GM19467 (cell line): ENCODE data around the gene TSHZ2.

Experiments
- ATAC-seq: cut with Tn5 transposase; IDR thresholded peaks from one replicate; pipeline ENCODE4 v1.9.1; 2021; ENCODE audit warnings: mild to moderate bottlenecking, moderate library complexity; ENCODE audit not compliant: unreplicated experiment

The TSHZ2 gene

DNA sequence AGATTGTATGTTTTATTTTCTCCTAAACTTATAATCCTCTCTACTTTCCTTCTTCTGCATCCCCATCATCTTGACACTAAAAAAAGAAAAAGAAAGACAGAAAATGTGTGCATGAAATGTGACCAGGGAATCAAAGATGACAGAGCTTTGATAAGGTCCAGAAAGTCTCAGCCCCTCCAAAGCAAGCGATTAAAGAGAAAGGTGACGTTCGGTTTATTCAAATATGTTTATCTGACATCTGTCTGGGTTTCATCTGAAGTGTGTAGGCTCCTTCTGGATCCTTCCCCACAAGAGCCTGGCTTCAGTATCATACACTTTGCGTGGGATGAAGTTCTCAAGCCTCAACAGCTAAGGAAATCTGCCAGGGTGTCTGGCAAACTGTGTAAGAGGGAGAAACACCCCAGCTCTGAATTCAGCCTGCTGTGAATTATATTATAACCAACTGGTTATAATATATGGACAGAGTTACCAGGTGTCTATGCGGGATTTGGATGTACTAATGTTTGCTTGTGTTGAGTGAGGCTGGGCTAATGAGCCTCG is 358.5 kb downstream of the TSHZ2 start:
- ATAC-seq = no peak

DNA sequence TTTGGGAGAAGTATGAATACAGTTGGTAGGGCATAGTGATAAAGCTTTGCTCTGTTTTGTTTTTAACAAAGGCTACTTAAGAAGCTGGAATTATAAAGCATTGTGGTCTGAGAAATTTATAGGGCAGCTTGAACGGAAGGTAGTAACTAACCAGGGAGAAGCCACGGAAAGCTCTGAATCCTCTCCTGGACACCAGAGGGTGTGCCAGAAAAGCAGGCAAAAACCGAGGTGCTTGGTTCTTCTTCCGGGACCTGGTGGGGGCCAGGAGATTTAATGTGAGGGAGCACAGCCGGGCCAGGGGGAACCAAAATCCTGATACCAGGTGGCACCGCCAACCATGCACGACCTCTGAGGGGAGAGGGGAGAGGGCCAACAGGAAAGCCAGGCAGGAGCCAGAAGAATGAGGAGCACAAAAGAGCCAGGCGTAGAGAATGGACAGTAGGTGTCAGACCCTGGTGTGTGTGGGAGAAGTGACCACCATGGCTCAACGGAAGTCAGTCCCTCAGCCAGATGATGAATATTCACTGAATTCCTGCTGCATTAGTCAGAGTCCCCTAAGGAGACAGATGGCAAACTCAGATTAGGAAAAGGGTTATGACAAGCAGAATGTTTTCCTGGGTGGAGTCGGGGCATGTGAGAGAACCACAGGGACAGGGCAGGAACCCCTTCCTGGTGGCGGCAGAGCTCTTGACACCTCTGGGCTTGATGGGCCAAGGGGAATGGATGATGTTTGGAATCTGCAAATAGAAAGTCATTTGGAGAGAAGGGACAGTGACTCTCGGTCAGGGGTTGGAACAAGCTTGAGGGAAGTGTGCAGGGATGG is 359.2 kb downstream of the TSHZ2 start:
- ATAC-seq = no peak

DNA sequence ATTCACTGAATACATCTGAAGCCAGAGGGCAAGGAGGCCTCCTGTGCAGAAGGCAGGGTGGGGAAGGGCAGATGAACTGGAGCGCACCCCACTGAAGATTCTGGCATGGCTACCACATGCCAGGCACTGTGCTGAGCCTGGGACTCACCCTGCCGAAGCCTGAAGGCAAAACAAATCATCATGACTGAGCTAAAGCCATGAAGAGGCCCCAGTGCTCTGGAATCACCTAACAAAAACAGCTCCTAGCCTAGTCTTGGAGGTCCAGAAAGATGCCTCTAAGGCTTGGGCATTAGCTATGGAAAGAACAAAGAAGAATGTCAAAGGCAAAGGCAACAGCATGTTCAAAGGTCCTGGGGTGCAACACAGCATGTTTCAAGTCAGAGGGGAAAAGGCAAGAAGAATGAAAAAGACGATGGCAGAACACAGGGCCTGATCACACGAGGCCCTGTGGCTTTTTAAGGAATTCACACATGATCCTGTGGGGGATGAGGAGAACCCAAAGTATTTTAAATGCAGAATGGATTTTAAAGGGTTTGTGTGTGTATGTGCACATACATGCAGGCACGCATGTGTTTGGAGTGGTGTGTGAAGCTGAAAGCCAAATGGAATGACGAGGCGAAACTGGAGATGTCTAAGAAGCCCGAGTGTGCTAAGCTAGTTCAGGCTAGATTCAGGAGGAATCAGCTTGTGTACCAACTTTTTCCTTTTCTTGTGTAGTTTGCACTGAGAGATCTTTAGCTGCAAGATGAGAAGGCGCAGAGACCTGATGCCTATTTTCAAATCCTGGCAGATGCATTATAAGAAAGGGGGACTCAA is 360.1 kb downstream of the TSHZ2 start:
- no peak for ATAC-seq

DNA sequence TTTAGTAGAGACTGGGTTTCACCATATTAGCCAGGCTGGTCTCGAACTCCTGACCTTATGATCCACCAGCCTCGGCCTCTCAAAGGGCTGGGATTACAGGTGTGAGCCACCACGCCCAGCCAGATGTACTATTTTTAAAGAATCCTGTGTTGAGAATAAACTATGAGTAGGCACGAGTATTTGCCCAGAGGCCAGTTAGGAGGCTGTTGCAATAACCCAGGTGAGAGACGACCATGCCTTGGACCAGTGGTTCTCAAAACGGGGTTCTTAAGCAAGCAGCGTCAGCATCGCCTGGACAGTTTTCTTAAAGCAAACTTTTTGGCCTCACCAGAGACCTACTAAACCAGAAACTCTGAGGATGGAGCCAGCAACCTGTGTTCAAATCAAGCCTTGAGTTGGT is 362.7 kb downstream of the TSHZ2 start:
- no peak for ATAC-seq

DNA sequence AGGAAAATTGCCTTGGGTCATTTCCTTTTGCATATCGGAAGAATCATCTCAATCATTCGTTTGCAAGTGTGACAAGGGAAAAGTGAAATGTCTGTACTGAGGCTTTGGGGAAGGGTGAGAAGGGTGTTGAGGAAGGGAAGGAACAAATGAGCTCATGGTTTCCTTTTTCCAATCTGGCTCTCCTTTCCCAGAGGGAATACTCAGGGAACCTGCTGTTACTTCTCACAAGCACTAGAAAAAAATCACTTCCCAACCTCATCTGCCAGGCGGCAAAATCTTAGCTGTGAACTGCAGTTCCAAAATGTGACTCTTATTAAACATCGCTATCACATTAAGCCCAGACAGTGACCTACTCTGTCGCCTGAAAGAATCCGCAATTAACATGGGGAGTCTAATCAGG is 363.4 kb downstream of the TSHZ2 start:
- ATAC-seq = no peak

DNA sequence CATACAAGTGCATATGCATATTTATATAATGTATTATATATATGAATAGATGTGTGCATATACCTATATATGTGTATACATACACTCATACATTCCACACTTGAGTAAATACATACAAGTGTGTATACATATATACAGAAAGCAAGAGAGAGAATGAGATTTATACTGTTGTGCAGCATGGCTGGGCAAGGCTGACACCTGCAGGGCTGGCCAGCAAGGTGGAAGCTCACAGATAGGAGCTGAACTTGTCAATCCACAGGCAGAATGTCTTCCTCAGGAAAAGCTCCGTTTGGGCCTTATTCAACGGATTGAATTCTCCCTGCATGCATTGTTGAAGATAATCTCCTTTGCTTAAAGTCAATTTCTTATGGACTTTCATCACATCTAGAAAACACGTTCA is 364.7 kb downstream of the TSHZ2 start:
- no peak for ATAC-seq

DNA sequence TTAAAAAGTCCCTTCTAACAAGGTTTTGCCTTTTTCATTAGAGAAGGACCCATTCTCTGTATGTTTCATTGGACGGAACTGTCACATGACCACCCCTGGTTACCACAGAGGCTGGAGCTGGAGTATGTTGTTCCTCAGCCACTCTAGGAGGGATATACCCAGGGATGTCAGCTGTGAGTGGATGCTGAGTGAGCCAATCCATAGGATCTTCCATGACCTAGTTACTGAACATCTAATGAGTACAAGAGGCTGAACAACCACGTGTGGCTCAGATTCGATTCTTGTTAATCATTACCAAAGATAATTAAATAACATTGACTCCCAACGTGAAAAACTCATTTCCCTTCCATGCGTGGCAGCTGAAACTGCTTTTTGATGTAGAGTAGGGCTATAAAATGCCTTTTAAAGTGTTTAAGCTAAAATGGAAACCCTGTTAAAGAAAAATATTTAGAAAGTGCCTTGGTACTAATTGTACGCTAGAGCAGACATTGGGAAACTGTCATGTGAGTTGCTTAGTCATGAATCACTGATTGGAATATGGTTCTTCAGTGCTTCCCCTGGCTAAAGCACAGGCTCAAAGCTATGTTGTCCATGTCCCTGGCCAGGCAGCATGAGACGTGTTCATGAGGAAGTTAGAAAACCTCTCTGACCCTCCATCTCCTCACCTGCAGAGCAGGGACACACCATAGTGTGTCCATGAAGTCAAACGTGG is 365.4 kb downstream of the TSHZ2 start:
- no peak for ATAC-seq

DNA sequence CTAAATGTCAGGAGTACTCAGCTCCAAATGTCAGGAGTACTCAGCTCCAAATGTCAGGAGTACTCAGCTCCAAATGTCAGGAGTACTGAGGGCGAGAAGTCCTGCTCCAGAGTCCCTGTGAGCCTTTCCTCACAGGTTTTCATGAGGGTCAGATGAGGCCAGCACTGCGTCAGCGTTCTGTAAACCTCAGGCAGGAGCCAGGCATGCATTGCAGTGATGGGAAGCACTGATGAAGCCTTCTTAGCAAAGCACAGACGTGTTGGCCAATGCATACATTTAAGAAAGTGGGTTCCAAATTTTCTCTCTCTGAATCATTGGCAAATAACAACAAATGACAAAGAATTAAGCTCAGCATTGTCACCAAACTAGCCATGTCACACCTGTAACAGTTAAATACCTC is 366.6 kb downstream of the TSHZ2 start:
- no peak for ATAC-seq

DNA sequence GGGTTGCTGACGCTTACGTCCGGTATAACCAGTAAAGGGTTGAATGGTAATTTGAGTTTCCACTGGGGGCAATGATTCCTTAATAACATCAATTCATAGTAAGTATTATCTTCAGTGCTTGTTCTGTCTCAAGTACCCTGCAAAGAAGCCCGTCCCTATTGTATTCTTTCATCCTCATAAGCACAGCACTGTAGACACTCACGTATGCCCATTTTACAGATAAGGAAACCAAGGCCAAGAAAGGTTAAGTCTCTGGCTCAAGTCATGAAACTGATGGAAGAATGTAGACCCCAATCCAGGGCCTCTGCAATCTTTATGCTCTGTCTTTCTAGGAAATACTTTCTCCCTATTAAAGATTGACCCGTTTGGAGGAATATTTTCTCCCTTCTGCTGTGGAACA is 370.3 kb downstream of the TSHZ2 start:
- ATAC-seq = no peak

DNA sequence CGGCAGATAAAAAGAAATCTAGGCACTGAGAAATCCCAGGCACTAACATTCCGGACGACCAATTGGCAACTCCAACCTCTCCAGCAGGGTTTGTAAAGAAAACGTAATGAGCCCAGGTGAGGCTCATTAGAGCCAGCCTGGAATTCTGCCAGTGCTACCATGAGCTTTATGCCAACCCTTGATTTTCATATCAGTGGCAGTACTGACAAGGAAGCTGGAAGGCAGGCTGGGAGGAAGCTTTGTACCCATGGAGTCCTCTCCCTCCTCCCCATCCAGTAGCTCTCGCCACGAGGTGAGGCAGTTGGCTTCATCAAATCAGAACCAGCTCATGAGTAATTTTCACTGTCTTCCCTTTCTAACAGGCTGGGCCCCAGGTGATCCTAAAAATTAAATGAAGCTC is 371.3 kb downstream of the TSHZ2 start:
- no peak for ATAC-seq

DNA sequence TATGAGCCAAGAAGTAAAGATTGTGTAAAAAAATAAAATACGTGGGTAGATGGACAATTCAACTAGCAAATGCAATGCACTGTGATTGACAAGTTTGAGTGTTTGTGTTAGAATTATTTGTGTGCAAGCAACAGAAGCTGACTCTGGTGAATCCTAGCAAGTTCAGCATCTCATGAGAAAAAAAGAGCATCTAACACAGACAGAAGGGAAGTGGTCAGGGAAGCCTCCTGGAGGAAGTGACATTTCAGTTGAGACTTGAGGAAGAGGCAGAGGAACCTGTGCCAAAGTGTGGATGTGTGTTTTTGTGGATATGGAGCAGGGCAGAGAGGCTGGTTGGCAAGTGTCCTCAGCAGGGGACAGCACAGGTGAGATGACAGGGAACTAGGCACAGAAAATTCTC is 372.7 kb downstream of the TSHZ2 start:
- no peak for ATAC-seq

DNA sequence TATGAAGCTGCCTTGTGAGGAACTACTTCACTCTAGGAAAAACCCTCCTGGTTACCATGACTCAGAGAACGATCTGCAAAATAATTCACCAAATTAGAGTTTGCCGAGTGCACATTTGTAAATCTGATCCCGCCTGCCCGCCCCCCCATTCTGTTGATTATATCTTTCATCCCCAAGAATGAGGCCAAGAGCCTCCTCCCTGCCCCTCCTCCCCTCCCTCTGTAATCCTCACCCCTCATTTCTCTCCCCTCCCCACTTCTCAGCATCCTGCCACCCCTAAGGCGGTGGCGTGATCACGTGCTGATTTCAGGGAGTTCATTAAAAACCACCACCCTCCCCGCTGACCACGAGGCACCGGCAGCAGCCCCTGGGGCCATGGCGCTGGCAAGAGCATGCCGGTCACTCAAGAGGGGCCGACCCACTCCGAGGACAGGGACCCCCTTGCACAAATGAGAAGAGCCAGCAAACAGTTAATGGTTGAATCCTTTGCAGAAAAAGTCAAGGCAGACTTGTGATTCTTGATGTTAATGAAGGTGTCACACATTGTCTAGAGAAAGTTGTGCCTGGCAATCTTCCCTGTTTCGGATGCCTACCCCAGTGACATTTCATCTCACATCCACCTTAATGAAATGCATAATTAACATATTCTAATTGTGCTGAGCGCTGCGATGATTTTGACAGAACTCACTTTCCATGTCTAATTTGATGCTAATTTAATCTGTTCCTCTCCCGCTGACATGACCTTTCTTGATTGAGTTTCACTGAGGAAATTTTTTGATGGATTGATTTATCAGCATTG is 373.6 kb downstream of the TSHZ2 start:
- ATAC-seq = no peak

DNA sequence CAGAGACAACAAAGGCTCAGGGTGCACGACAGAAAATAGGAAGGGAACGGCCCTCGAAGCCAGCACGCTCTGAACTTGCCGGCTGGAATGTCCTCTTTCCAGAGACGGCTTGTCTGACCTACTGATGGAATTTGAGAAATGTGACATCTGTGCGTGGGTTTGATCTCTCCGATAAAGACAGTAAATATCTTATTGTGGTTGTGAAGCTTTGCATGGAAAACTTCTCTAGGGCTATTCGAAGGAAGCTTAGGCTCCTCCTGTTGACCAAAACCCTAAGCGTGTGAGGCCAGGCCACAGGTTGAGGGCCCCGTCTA is 374.1 kb downstream of the TSHZ2 start:
- ATAC-seq = no peak

DNA sequence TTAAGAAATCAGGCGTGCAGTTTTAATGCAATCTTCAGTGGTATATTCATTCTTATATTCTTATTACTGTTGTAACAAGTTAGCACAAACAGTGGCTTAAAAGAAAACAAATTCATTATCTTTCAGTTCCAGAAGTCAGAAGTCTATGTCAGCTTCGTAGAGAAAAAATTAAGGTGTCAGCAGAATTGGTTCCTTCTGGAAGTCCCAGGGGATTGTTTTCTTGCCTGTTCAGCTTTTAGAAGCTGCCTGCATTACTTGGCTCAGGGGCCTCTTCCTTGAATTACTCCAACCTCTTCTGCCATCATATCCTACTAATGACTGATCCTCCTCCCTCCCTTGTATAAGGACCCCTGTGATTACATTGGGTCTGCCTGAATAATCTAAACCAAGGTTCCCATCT is 377.6 kb downstream of the TSHZ2 start:
- ATAC-seq = no peak

DNA sequence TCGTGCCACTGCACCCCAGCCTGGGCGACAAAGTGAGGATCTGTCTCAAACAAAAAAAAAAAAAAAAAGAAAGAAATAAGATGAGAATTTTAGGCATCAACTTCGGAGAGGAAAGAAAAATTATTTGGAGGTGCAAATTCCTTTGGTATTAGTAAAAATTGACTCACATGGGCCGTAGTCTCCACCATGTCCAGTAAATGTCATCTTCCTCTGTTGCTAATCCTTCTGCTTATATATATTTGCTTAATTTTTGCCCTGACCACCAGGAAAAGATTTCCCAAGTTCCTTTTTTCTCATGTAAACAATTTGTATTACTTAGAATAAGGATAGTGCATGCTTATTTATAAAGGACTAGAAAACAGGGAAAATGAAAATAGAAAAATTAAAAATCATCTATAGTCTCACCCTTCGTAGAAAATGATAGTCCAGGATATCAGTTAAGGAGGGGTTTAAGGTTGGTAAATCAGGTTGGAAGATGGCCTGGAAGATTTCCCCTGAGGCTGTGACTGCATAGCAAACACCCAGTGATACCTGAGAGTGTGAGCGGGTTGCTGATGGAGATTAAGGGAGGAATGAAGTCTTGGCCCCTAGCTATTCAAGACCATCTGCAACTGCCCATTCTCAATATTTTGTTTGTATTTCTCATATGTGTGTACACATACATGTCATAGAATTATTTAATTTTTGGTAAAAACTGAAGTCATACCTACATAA is 380.7 kb downstream of the TSHZ2 start:
- no peak for ATAC-seq

DNA sequence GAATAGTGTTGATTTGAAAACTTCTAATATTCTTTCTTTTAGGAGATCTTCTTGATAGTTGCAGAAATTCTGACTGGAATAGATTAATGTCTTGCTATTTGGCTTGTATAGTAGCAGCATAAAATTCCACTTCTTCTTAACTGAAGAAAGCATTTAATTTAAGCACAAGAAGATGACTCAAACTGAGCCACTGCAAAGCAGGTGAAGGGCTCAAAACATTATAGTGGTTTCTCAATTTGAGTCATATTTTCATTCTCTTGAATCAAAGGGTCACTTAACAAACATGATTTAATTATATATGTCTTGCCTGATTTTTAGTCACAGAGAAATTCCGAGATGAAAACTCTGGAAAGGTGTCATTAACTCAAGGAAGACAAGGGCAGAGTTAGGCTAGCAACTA is 382.2 kb downstream of the TSHZ2 start:
- ATAC-seq = no peak

DNA sequence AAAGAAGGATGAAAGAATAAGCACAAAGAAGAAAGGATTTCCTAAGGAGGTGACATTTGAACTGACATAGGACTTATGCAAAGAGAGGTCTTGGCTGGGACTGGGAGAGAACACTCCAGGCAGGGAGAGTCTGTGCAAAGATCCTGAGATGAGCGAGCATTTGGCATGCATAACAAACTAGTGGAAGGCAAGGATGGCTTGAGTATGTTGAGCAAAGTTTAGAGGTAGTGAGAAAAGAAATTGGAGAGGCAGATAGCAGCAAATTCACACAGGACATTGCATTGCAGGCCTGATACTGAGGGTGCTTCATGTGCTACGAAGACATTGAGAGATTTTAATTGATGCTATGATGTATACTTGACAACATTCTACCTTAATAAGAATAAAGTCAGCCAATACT is 383.6 kb downstream of the TSHZ2 start:
- no peak for ATAC-seq

DNA sequence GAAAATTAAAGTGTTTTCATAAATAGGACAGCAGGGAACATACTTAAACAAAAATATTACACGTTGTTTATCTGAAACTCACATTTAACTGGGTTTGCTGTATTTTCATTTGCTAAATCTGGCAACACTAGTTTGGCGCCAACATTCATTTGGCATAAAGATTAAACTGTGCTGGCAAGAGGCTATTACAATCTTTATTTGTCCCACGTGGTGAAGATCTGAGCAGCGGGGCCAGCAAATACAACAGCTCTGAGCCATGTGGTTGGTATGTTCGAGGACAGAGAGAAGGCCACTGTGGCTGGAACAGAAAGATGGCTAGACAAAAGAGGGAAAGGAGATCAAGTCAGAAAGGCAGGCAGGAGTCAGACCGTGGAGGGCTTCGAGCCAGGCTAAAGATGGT is 387.3 kb downstream of the TSHZ2 start:
- ATAC-seq = no peak

DNA sequence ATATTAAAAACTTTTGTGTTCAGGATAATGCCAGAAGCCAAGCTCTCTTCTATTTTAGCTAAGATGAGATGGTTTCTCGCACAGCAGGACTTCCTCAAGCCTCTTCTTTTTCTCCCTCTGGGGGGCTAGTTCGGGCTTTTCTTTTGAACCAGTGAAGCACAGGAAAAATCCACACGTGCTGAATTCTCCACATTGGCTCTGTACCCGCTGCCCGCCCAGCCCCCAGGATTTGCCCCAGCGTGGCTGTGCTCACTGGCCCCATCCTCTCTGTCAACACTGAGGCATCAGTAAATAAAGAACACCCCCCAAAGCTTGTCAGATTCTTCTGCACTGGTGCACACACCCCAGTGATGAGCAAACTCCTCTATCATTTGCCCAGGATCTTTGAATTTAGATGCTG is 388.7 kb downstream of the TSHZ2 start:
- ATAC-seq = no peak

DNA sequence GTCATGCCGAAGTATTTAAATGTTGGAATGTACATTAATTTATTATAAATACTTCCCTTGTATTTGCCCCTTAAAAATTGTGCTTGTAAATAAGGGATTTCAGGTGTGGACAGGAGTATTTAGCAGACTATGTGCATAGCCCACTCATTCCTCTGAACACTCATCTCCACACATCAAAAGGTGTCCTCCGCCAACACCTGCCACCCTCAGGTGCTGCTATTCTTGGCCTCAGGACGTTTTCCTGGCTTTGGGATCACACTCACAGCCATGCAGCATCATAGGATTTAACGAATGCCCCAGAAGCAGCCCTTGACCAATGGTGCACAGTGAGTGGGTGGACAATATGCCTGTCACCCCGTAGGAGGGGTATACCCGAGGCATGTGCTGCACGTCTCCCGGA is 390.6 kb downstream of the TSHZ2 start:
- ATAC-seq = no peak
